Stimulated activated CD4-positive, alpha-beta T cell treated with anti-CD3 and anti-CD28 coated beads, Interleukin-4, amount 100 ng/mL, for 24 hours (primary cell): Measurements from ENCODE around the gene ESPNL.
"Not testable (repeated sequence)": the region's sequence is repeated elsewhere in the genome, so short reads cannot be mapped to it uniquely, and the experiment has no call there.

Experiments
- DNase-seq: peaks from one replicate; pipeline ENCODE4 v3.0.0-alpha.2; 2020

The ESPNL gene

DNA sequence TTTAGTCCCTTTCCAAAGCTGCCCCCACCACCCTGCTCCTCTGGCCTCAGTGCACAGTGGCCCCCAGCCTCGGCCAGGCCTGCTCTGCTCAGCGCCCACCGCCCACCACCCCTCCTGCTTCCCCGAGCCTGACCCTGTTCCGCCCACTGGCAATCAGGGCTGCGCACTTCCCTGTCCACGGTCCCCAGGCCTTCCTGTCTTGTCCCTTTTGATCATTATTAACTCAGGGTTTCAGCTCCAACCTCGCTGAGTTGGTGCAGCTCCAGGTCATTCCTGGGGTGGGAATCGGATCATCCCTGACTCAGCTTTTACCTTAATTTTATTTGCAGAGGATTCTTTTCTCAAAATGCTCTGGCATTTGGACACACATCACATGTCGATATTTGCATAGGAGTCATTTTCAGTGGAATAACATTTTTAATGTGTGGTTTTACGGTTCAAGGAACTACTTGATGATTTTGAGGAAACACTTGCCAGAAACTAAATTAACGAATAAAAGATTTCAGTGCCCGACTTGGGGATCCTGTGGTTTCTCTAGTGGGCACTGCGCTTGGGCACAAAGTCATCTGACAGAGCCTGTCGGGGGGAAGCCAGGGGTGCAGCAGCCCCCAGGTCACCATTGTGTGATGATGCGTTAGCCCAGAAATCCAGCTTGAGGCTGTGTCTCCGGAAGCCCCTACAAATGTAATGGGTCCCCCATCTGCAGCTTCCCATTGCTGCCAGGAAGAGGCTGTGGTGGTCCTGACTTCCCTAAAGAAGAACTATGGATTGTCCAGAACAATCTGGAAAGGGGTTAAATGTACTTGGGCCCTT lies 1.0 kb upstream of the ESPNL start:
- no peak for DNase-seq

DNA sequence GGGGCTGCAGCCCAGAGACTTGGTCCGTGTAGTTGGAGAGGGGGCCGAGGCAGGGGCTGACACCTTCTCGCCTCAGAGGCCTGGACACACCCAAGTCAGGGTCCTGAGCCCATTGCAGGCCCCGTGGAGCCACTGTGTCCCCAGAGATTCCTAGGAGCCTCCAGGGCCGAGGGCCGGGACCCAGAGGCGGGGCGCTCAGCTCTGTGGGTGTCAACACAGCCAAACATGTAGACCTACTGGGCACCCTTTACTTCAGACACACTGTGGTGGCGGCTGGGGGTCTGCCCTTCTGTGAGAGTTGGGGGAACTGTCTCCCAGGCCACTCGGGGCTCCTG lies 459 bp upstream of the ESPNL start:
- DNase-seq = no peak

DNA sequence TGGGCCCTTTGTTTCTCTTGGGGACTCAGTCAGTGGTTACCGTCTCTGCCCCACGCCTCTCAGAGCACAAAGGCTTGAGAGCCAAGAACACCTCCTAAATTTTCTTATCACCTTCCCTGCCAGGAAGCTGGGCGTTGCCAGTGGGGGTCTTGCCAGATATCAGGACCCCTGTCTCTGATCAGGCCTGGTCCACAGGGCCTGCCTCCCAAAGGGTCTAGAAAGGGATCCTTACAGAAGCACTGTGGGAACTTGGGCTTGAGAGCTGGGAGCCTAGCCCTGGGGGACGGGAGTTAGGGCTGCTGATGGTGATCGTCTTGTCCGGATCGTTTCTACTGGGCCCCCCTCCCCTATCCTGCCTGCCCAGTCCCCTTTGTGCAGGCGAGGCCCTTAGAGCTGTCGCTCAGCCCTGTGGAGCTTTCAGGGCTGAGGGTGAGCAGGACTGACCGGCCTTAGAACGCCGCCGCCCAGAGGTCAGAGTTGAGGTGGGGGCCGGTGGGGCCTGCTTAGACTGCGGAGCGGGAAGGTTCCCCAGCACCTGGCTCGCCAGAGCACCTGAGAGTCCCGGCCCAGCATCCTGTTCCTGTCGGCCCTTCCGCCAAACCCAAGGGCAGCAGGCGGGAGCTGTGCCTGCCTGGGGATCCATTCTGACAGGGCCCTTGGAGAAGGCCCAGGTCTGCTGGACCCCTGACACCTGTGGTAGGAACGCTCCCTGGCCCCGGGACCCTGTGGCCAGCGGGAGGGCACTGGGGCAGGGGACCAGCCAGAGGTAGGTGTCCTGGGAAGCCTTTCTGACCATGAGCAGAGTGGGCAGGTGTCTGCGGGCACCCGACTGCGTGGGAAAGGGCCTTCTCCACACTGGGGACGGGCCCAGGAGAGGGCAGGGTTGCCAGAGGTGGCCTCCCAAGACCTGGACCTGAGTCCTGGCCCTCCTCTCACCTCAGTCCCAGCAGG lies 956 bp downstream of the ESPNL start:
- peak; percentile 2 for DNase-seq

DNA sequence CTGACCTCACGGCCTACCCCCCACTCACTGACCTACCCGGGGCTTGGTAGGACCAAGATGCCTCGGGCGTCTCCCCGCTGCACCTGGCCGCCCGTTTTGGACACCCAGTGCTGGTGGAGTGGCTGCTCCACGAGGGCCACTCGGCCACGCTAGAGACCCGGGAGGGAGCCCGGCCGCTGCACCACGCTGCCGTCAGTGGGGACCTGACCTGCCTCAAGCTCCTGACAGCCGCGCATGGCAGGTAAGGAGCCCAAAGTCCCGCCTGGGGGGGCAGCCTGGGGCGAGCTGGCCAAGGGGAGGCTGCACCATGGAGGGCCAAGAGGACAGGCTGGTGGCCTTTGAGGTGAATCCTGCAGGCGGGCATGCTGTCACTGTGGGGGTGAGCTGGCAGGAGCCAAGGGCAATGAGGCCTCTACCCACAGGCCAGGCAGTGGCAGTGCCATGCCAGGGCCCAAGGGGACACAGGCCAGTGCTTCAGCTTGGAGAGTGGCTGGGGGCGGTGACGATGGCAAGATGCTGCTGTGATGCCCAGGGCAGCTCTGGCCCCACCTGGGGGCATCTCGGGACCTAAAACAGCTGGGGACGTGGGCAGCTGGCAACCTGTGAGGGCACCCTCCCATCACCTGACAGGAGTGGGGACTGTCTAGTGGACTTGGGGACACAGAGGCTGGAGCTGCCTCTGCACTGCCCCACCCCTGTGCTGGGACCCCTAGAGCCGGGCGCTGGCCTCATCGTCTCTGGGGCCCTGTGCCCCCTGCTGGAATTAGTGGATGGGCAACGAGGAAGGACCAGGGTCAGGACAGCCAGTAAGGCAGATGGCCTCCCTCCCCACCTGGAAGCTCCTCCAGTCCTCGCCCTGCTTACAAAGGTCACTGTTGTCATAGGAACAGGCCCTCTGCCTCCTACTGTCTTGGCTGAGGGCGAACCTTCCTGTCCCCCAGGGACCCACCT lies 2.0 kb downstream of the ESPNL start:
- peak; percentile 3 for DNase-seq

DNA sequence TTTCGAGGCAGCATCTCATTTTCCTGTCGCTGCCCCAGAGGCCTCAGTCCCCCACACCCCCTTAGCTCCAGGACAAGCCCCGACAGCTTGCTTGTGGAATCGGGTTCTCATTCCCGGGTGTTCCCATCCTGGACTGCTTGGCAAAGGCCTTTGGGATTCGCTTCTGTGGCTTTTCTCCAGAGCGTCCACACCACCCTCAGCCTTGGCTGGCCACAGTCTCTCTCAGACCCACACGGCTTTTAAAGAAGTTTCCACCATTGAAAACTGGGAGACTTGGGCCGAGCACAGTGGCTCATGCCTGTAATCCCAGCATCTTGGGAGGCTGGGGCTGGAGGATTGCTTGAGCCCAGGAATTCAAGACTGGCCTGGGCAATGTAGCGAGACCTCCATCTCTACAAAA lies 2.7 kb downstream of the ESPNL start:
- peak; percentile 1 for DNase-seq

DNA sequence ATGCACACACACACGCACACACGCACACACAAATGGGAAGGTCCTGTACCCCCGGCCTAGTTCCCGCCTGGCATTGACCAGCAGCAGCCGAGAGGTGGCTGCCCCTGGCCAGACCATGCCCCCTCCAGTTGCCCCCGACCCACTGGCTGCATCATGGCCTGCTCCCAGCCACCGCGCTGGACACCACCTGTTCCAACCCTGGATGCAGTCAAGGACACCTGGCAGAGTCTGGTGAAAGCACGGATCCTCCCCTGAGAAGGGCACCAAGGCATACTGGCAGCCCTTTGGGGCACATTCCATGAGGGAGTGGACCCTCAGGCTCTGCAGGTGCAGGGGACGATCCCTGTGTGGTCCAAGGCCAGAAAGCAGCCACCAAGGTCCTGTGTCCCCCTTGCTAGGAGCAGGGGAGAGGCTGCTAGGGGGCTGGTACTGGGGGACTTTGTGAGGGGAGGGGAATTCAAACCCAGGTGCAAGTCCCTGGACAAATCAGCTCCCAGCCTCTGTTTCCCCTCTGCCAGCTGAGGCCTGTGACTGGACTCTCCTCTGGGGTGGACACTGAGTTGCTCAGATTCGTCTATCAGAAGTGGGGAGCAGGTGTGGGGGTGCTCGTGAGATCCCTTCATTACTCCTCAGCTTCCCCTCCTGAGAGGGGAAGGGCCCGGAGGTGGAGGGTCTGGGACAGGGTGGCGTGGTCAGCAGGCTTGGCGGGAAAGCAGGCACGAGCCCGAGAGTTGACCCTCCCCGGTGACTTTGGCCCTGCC lies 3.5 kb downstream of the ESPNL start:
- peak; percentile 1 for DNase-seq

DNA sequence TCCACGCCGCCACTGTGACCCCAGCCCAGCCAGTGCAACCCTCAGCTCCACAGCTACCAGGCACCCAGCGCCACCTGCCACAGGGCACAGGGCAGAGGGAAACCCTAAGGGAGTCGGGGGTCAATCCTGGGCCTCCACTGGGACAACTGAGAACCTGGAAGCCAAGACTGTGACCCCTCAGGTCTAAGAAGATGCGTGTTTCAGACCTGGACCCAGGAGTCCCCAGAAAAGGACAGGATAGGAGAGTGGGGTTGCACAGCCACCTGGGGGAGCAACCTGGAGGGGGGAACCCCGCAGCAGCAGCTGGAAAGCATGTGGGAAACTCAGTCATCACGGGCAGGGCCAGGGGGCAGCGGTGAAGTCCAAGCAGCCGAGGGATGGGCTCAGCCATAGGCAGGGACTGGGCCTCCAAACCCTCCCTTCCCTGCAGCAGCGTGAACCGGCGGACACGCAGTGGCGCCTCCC lies 4.1 kb downstream of the ESPNL start:
- no peak for DNase-seq

DNA sequence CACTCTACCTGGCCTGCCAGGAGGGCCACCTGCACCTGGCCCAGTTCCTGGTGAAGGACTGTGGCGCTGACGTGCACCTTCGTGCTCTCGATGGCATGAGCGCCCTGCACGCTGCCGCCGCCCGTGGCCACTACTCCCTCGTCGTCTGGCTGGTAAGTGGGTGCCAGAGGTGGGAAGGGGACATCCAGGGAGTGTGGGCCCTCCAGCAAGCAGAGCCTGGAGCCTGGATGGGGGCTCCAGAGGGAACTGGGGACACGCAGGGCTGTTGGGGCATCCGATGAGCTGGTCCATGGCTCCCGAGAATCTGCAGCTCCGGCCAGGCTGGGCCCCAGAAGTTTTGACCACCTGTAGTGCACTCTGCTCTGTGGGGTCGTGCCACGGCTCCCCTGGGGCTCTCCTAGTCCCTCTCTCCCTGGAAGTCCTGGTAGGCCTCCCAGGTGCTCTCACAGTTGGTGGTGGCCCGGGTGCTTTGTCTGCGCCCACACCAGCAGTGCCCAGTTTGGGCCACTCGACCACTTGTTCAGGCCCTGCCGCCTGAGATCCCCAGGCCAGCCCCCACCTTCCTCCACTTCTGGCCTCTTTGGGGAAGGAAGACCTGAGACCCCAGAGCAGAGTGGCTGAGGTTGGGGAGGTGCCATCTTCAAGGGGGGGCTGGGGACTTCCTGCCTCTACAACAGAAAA lies 4.7 kb downstream of the ESPNL start:
- DNase-seq = no peak

DNA sequence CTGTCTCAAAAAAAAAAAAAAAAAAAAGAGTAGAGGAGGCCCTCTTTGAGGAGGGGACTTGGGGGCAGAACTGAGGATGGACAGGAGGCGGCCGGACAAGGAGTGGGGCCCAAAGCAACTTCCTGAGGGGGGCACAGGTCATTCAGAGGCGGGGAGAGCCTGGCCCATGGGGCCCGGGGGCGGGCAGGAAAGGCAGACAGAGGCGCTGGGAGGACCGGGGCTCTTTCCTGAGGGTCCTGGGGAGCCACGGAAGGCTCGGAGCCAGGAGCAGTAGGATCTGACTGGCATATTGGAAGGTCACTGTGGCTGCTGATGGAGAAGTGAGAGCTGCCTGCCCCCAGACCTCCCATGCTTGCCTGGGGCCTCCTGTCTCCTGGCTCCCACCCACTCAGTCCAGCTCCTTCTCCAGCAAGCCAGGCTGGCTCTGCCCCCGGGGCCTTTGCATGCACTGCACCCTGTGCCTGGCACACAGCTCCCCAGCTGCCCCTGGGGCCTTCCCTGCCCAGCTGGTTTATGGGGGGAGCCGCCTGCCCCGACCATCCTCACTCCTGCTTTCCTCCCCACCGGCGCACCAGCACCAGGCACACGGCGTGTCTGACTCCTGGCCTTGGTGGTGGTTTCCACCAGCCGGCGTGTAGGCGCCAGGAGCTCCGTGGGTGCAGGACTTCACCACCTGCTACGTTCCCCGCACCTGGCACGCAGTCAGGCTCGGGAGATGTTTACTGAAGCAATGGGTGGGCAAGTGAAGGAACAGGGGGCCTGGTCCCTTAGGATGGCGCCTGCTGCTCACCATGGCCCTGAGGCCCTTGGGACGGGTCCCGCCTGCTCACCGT lies 5.6 kb downstream of the ESPNL start:
- no peak for DNase-seq

DNA sequence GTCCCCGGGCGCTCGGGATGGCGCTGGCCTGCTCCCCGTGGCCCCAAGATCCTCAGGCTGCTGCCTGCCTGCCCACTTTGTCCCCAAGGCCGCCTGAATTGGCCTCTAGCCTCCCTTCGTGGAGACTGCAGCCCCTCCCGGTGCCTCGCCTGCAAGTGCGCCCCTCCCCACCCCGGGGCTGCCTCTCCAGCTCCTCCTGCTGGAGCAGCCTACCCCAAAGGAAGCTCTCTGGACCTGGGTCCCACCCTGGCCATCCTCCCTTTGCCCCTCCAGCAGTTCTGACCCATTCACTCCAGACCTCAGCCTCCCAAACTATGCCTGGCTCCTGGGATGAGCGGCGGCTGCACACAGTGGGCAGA lies 6.2 kb downstream of the ESPNL start:
- no peak for DNase-seq

DNA sequence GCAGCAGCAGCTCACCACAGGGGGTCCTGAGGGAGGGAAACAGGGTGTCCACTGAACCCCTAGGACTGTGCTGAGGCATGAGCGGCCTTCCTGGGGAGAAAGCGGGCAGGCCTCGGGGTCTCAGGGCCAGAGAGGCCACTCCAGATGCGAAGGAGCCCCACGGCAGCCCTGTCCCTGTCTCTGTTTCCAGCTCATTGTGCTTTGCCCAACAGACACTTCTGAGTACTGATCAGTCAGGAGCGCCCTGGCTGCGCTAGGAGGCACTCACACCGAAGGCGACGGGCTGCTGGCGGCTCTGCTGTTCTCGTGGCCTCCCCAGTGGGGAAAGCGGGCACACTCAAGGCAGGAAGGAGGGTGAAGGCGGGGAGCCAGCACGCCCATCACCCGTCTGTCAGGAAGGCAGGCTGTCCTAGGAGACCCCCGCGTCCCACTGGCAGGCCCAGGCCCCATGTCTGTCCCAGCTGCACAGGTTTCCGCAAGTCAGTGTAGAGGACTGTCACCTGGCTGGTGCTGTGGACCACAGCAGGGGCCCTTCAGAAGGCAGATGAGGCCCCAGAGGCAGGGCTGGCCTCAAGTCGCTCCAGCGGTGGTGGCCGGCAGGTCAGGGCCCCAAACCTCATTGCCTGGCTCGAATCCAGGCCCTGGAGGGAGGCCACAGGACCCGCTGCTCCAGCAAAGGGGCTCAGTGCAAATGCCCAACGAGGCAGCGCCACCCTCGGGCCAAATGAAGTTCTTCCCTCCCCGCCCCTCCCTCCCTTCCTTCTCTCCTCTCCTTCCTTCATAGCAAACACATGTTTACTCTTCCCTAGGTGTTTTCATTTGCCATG lies 6.8 kb downstream of the ESPNL start:
- DNase-seq = no peak

DNA sequence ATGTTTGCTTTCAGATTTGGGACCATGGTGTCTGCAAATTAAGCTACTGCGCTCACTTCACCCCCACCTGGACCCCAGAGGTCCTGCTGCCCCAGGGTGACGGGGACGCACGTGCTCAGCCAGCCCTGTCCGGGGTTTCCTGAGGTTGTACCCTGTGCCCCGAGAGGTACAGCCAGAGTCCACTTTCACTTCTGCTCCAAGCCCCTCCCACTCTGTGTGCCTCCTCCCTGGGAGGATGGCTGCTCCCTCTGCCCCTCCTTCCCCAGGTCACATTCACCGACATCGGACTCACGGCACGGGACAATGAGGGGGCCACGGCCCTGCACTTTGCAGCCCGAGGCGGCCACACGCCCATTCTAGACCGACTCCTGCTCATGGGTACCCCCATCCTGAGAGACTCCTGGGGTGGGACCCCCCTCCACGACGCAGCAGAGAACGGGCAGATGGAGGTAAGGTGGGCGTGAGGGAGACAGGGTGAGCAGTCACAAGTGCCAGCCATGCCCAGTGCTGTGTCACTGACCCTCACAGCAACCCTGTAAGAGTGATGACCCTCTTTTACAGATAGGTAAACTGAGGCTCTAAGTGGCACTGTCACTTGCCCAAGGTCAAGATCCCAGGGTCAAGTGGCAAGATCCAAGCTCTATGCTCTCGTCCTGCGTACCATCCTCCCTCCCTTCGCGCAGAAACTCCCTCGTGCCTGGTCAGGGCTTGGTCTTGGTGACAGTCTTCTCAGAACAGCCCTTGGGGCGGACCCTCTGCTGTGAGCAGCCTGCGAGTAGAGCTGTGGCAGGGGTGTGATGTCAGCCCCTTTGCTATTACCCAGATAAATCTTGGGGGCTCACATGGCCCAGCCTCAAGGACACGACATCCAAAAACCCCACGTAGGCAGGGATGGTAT lies 7.6 kb downstream of the ESPNL start:
- DNase-seq = no peak

DNA sequence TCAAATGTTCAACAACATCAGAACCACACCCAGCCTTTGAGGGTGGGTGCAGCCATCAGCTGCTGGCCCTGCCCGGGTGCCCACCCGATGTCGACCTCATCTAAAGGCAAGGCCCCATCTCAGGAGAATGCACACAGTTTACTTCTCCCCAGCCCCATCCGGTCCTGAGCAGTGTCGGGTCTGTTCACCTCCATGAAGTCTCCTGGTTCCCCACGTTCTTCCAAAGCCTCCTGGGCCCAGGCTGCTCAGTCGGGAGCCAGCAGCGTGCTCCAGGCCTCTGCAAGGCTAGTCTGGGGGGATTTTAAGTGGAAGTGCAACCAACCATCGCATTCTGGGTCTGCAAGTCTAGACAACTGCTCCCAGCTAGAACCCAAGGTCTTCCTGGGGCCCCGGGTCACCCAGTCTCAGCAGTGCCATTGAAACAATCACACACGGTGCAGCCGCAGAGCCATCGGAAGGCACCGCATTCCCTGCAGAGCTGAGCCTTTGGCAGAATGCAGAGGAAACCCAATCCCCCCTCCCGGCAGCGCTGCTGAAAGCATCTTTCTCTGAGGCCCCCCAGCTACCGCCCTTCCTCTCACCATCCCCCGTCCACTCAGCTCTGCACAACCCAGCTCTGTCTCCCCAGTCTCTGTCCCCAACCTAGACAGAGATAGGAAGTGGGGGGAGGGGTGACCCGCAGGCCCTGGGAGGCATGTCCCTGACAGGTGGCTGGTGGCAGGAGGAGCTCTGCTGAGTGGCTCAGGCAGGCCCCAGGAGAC lies 8.5 kb downstream of the ESPNL start:
- DNase-seq = no peak

DNA sequence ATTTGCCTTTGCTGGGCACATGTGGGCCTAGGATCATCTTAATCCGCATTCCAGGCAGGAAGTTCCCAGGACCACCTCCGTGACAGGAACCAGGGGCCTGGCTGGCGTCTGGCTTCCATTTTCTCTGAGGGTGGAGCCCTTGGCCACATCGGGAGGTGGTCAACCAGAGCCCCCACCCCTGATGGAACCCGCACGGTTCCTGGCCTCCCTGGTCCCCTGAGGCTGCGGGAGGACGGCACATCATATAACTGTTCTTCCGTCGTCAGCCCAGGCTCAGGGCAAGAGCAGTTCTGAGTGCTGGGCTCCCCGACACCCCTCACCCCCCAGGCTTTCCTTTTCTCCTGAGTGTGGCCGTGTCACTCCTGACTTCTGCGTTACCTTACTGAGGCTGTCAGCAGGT lies 13.5 kb downstream of the ESPNL start:
- no peak for DNase-seq

DNA sequence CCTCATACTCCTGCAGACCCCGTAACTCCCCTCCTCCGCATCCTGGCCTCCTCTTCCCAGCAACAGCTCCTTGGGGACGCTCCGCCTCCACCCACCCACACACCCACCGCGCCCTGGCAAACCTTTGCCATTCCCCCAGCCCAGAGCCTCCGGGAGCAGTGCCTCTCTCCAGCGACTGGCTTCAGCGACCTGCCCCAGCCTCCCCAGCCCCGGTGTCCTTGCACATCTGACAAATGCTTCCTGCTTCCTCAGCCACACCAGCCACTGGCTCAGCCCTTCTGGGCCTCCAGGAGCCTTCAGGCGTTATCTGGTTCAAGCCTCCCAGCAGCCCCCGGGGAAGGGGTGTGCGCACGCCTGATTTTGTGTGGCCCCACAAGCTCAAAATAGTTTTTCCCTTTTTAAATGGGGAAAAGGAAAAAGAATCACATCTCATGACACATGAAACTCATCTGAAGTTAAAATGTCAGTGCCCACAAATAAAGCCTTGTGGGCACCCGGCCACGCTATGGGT lies 14.2 kb downstream of the ESPNL start:
- no peak for DNase-seq

DNA sequence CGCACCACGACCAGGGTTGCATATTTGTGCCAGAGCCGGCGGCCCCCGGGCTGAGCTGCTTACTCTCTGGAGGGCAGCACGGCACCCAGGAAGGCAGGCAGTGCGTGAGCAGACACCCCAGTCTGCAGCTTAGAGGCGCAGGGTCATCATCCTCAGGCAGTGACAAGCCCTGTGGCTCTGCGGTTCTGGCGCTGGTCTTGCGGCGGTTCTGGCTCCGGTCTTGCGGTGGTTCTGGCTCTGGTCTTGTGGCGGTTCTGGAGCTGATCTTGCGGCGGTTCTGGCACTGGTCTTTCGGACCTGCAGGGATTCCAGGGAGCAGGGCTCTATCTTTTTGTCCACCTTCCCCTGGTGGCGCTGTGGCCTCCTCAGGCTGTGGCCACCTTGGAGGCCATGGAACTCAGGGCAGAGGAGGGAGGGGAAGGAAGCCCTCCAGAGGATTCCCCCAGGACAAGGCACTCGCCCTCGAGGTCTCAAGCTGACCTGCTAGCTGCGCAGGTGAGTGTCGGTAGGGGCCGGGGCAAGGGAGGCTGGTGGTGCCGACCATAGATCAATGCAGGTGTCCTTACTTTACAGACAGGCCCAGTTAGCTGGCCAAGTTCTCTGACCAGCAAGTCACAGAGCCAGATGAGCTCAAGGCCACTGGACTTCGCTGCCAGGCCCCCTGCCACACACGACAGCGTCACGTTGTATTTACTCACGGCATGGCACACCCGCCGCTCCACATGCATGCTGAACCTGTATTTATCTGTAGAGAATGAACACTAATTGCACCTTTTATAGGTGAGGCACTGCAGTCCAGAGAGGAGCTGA lies 14.9 kb downstream of the ESPNL start:
- DNase-seq = no peak

DNA sequence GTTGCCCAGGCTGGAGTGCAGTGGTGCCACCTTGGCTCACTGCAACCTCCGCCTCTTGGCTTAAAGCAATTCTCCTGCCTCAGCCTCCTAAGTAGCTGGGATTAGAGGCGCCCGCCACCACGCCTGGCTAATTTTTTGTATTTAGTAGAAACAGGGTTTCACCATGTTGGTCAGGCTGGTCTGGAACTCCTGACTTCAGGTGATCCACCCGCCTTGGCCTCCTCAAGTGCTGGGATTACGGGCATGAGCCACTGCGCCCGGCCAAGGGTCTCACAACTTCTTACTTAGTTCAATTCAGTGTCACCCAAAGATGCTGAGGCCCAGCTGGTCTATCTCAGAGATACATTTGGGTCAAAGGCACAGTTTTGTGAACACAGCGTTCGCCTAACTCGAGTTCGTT lies 15.6 kb downstream of the ESPNL start:
- DNase-seq = not testable (repeated sequence)
